T-helper 1 cell treated with Interleukin-12 subunit alpha and Interleukin-12 subunit beta and Interleukin-4 antibody, amounts not matched to agents 30 μg/mL and 1 μg/mL, for 36 hours (primary cell): ENCODE data around the gene NEXMIF.

Source experiments
- H3K27ac Mint-ChIP-seq: one replicate; pipeline ENCODE4 v1.8.0; 2021; ENCODE audit warnings: mild to moderate bottlenecking, mixed read lengths
- H3K27me3 Mint-ChIP-seq: one replicate; pipeline ENCODE4 v1.8.0; 2021; ENCODE audit warnings: low read depth, mixed read lengths
- H3K36me3 Mint-ChIP-seq: one replicate; pipeline ENCODE4 v1.8.0; 2021; ENCODE audit warnings: low read depth, mixed read lengths
- H3K4me1 Mint-ChIP-seq: one replicate; pipeline ENCODE4 v1.8.0; 2021; ENCODE audit warnings: low read depth, mixed read lengths
- H3K4me3 Mint-ChIP-seq: one replicate; pipeline ENCODE4 v1.8.0; 2021; ENCODE audit warnings: mild to moderate bottlenecking, moderate library complexity, mixed read lengths
- H3K9me3 Mint-ChIP-seq: one replicate; pipeline ENCODE4 v1.8.0; 2021; ENCODE audit warnings: mixed read lengths

NEXMIF gene

DNA sequence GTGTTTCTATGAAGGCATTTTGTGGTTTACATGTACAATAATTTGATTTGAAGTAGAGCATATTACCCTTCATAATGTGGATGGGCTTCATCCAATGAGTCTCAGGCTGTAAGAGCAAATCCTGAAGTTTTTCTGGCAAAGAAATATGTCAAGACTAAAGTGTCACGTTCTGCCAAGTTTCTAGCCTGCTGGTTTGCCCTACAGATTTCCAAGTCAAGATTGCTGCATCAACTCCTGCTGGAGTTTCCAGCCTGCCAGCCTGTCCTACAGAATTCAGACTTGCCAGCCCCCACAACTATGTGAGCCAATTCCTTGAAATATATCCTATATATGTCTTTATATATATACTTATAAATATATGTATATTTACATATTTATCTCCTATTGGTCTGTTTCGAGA is 240.8 kb downstream of the NEXMIF start:
- Mint-ChIP-seq H3K27ac (no peak overlapping the region), H3K4me1 (no peaks in the 10 kb centered on the region), H3K4me3 (no peak overlapping the region), H3K9me3 (no peaks in the 10 kb centered on the region), H3K36me3 (no peaks in the 10 kb centered on the region), H3K27me3 (no peaks in the 10 kb centered on the region)
